AG10803 (cell line): ENCODE measurements around the gene GALK1.
"Not testable (repeated sequence)": the region's sequence is repeated elsewhere in the genome, so short reads cannot be mapped to it uniquely, and the experiment has no call there.

Experiments used
- DNase-seq: peaks from one replicate; pipeline ENCODE4 v3.0.0; 2010; ENCODE audit warnings: low read depth
- H3K4me3 ChIP-seq: 2 replicates; pipeline ENCODE4 v1.5.1; 2011; ENCODE audit warnings: mild to moderate bottlenecking, low read length, control low read depth
- CTCF ChIP-seq: conservative IDR thresholded peaks from 2 replicates; pipeline ENCODE4 v1.5.1; 2011; ENCODE audit warnings: mild to moderate bottlenecking, low read length, control low read depth, inconsistent platforms

GALK1 gene

GRCh38 chr17:75769536-75769935 lies 4.5 kb upstream of the GALK1 start:
- no peak for TF ChIP-seq CTCF
- DNase-seq, result no peak
- no peak overlapping the region for H3K4me3 ChIP-seq

- H3K4me3 ChIP-seq, result no peak overlapping the region
- TF ChIP-seq CTCF, result no peak
- DNase-seq, result no peak
Measured at GRCh38 chr17:75767881-75768280, 2.9 kb upstream of the GALK1 start.

DNA sequence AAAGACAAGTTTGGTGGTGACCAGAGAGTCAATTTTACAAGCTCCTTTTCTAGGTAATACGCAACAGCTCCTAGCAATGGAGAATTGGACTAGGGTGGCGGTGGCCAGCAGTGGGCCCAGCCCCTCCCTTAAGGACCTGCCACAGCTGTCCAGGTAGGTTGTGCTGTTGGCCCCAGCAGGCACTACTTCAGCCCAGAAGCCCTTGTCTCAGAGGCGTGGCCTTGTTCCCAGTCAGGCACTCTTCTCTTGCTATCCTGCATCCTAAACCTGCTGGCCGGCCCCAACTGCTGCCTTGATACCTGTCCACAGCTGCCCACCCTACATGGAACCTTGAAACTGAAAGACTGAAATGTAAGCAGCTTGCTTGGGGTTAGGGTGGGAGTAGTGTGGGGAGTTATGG lies 989 bp upstream of the GALK1 start:
- TF ChIP-seq CTCF, result no peak
- no peak overlapping the region for H3K4me3 ChIP-seq
- DNase-seq, result no peak

GRCh38 chr17:75764417-75764710 lies 628 bp downstream of the GALK1 start:
- H3K4me3 ChIP-seq, result peak overlapping the region; percentile 67
- TF ChIP-seq CTCF, result peak; percentile 60; the same call in 1 of the 2 replicates
- DNase-seq, result no peak

DNA sequence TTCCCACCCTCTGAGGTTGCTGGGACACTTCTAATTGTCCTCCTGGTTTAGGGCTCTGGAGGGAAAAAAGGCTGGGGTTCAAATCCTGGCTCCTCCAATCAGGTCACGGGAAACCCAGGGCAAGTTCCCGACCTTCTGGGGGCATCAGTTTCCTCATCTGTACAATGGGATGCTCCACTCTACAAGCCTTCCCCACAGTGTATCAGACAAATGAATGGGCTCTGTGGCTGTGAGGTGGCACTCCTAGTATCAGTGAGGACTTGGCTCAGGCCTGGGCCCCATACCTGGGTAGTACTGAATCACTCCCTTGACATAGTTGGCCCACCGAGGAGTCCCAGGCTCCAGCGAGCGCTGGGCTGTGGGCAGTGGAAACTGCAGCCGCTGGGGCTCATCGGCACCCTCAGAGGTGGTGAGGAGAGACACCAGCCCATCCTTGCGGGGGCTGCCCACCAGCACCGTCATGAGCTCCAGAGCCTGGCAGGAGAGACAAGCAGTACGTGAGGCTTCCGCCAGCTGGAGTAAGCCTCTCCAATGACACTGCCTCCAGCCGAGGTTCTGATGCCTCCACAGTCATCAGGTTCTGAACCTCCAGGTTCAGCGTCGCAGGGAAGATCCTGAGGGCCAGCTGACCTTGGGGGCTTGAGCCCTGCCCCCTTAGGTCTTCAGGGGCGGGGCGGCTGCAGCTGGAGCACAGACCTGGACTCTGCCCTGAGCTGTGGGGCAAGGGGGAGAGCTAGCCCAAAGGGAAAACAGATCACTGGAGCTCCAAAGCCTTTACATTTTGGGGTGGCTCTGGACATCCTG lies 1.2 kb downstream of the GALK1 start:
- DNase-seq, result no peak
- TF ChIP-seq CTCF, result no peak
- H3K4me3 ChIP-seq, result peak overlapping the region; percentile 67

DNA sequence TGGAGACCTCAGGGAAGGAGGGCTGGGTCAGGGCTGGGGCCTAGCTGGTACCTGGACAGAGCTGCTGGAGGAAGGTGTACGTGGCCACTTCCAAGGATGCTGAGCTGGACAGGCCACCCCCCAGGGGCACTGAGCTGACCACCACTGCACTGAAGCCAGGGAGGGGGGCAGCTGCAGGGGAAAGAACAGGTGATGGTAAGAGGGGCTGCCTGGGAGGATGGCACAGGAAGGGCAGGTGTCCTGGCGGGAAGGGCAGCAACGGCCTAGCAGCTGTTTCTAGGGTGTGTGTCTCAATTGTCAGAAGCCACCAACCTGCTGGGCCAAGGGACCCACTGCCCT lies 1.8 kb downstream of the GALK1 start:
- no peak for TF ChIP-seq CTCF
- H3K4me3 ChIP-seq, result no peak overlapping the region
- no peak for DNase-seq

DNA sequence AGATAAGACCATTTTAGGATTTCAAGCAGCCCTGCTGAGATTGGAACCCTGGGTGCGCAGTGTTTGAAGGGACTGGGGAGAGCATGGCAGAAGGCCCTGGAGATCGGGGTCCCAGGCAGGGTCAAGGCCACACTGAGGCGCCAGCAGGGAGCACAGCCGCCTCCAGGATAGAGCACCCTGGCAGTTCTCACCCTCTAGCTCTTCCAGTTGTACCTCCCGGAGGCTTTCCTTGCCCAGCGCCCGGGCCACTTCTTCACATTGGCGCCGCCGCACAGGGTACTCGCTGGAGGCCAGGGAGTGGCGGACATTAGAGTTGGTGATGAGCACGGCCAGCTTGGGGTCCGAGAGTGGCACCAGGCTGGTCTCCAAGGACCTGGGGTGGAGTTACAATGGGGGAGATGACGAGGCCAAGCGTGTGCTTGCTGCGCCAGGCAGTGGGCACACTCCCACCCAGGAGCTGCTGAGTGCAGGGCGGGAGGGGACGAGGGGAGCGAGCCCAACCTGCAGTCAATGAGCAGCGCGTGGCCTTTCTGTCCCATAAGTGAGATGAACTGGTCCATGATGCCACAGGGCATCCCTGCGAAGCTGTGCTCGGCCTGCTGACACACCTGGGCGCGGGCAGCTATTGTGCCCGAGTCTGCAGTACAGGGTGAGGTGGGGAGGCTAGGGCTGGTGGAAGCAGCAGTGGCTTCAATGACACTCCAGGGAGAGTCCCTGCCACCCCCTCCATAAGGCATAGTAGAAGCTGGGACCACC lies 2.3 kb downstream of the GALK1 start:
- no peak for DNase-seq
- TF ChIP-seq CTCF, result no peak
- H3K4me3 ChIP-seq, result no peak overlapping the region

- H3K4me3 ChIP-seq, result not testable (repeated sequence)
Measured at GRCh38 chr17:75759978-75760640, 4.9 kb downstream of the GALK1 start.

More at GRCh38 chr17:75759978-75760640, 4.9 kb downstream of the GALK1 start:
- not testable (repeated sequence) for DNase-seq
